Transverse colon (tissue), 4 donors: ENCODE results near the gene COL23A1.

ENCODE experiments used
- POLR2A ChIP-seq: fragments of 450-650 bp; IDR thresholded peaks from one replicate; pipeline ENCODE4 v1.6.1; 2016; ENCODE audit warnings: antibody characterized with exemption, mild to moderate bottlenecking, moderate library complexity
- POLR2AphosphoS5 ChIP-seq, 3 donors: sonication (generic); formaldehyde crosslinking; IDR thresholded peaks; one replicate each; pipeline ENCODE4 v1.6.1; 2016; ENCODE audit warnings: antibody characterized with exemption in 3 of 3
- TF ChIP-seq, protein P1 (sequence below), 5 experiments: fragments of 200-600 bp in 3 of 5; fragments of 450-650 bp in 2 of 5; sonication (generic) in 3 of 5; IDR thresholded peaks; 1 replicate in 2 of 5; 2 replicates in 3 of 5; pipeline ENCODE4 v1.5.1; 2016 to 2017; ENCODE audit warnings: antibody characterized with exemption in 5 of 5, inconsistent platforms in 3 of 5, mild to moderate bottlenecking in 2 of 5, moderate library complexity in 1 of 5

DNA sequence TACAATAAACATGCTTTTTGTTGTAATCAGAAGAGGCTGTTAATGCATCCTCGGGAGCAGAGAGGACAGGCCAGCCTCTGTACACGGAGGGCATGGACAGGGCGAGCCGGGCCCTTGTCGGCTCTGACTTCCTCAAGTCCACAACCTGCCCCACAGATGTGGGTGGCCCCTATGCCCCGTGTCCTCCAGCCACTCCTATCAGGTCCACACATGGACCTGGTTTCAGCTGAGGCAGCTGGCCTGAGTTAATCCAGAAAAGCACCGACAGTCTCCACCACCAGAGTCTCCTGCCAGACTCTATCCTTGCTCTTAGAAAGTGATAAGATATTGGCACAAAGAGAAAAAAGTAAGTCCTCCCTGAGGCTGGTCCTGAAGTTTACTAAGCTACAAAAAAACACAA lies 305.2 kb downstream of the COL23A1 start:
- TF ChIP-seq, protein P1, sequence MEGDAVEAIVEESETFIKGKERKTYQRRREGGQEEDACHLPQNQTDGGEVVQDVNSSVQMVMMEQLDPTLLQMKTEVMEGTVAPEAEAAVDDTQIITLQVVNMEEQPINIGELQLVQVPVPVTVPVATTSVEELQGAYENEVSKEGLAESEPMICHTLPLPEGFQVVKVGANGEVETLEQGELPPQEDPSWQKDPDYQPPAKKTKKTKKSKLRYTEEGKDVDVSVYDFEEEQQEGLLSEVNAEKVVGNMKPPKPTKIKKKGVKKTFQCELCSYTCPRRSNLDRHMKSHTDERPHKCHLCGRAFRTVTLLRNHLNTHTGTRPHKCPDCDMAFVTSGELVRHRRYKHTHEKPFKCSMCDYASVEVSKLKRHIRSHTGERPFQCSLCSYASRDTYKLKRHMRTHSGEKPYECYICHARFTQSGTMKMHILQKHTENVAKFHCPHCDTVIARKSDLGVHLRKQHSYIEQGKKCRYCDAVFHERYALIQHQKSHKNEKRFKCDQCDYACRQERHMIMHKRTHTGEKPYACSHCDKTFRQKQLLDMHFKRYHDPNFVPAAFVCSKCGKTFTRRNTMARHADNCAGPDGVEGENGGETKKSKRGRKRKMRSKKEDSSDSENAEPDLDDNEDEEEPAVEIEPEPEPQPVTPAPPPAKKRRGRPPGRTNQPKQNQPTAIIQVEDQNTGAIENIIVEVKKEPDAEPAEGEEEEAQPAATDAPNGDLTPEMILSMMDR (IDR thresholded peaks at IDR 0.05): no peak
- TF ChIP-seq POLR2AphosphoS5 (IDR thresholded peaks at IDR 0.05): no peak
- no peak for TF ChIP-seq POLR2A
